ENCODE results near the gene OR11L1. TPM values are rescaled to one million over a fixed set of nuclear protein-coding genes. Genes with fewer than 3 reads are reported as not detected.

The OR11L1 gene
- total RNA-seq, 4 donors from 2014 or later, result not detected

DNA sequence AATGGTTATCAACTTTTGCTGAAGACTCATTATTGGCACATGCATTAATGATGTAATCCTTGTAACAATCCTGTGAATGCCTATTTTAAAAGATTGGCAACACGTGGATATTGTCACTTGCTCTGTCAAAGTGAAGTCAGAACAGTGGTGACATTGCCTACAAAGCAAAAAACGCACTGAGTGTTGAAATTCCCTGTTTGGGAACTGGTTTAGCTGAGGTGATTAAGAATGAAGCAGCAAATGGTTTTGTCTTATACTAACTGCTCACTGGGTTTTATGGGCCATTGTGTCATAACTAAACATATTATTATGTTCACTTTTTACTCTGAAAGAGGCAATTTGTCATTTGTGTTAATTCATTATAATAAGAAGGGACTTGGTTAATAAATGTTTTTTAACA, 29.1 kb downstream of the OR11L1 start:
- TF ChIP-seq, protein P1, sequence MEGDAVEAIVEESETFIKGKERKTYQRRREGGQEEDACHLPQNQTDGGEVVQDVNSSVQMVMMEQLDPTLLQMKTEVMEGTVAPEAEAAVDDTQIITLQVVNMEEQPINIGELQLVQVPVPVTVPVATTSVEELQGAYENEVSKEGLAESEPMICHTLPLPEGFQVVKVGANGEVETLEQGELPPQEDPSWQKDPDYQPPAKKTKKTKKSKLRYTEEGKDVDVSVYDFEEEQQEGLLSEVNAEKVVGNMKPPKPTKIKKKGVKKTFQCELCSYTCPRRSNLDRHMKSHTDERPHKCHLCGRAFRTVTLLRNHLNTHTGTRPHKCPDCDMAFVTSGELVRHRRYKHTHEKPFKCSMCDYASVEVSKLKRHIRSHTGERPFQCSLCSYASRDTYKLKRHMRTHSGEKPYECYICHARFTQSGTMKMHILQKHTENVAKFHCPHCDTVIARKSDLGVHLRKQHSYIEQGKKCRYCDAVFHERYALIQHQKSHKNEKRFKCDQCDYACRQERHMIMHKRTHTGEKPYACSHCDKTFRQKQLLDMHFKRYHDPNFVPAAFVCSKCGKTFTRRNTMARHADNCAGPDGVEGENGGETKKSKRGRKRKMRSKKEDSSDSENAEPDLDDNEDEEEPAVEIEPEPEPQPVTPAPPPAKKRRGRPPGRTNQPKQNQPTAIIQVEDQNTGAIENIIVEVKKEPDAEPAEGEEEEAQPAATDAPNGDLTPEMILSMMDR (IDR thresholded peaks at IDR 0.05; ENCODE audit: low read depth), result no peak

DNA sequence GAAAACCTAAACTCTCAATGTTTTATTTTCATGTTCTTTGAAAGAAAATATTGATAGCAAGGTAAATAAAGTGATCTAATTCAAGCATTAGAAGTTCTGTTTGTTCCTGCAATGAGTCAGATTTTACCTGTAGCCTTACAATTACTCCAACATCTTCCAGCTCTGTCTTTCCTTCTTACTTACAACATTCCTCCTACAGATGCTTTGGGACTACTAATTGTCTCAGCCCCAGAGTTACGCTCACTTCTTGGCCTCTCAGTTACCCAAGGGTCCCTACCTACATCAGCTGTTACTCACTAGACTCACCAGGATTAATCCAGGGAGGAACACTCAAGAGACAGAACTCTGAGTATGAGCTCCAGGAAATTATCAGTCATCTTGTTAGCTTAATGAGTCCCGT, 44.2 kb downstream of the OR11L1 start:
- TF ChIP-seq, protein P1 (IDR thresholded peaks at IDR 0.05; ENCODE audit: low read depth), result no peak

Other genes with a start within 250 kb of the OR11L1 start
- gene OR2G3, start 236.3 kb downstream of the OR11L1 start, total RNA-seq, result not detected
- gene OR13G1, start 162.2 kb downstream of the OR11L1 start, total RNA-seq, result not detected
- gene OR6F1, start 125.2 kb downstream of the OR11L1 start, total RNA-seq, result not detected
- gene OR14K1, start 103.3 kb downstream of the OR11L1 start, total RNA-seq, result not detected
- not detected for gene OR14A2, start 93.8 kb downstream of the OR11L1 start, total RNA-seq
- gene OR1C1, start 81.3 kb downstream of the OR11L1 start, total RNA-seq, result not detected
- not detected for gene OR14A16, start 17.8 kb downstream of the OR11L1 start, total RNA-seq
- 1 to 10 TPM in 2 of 4 donors, under 1 TPM in 2; 0.33 to 7.0 (median 1.2) TPM for gene TRIM58, start 15.3 kb upstream of the OR11L1 start, total RNA-seq
- gene OR2W3, start 53.7 kb upstream of the OR11L1 start, total RNA-seq, result 1 to 10 TPM in 1 of 4 donors, not detected in 3; 3.1 TPM
- gene OR2T8, start 78.4 kb upstream of the OR11L1 start, total RNA-seq, result not detected
- gene OR2AJ1, start 83.0 kb upstream of the OR11L1 start, total RNA-seq, result not detected
- gene OR2L8, start 107.0 kb upstream of the OR11L1 start, total RNA-seq, result not detected
- under 1 TPM in 1 of 4 donors, not detected in 3; 0.34 TPM for gene OR2AK2, start 123.3 kb upstream of the OR11L1 start, total RNA-seq
- gene OR2L5, start 171.8 kb upstream of the OR11L1 start, total RNA-seq, result under 1 TPM in 3 of 4 donors, not detected in 1; 0.22 to 0.65 (median 0.38) TPM
- gene OR2L2, start 188.2 kb upstream of the OR11L1 start, total RNA-seq, result under 1 TPM in 1 of 4 donors, not detected in 3; 0.19 TPM
- not detected for gene OR2L3, start 204.9 kb upstream of the OR11L1 start, total RNA-seq